WI38 (cell line): ENCODE results near the gene ALDH8A1.

Source experiments
- H3K4me3 ChIP-seq: 2 replicates; pipeline ENCODE4 v1.5.1; 2011; ENCODE audit warnings: low read depth, mild to moderate bottlenecking, control low read depth, low read length
- TF ChIP-seq, protein P1 (sequence below): IDR thresholded peaks from 2 replicates; pipeline ENCODE4 v1.5.1; 2012; ENCODE audit warnings: low read depth, mild to moderate bottlenecking, control low read depth, low read length

Gene ALDH8A1

DNA sequence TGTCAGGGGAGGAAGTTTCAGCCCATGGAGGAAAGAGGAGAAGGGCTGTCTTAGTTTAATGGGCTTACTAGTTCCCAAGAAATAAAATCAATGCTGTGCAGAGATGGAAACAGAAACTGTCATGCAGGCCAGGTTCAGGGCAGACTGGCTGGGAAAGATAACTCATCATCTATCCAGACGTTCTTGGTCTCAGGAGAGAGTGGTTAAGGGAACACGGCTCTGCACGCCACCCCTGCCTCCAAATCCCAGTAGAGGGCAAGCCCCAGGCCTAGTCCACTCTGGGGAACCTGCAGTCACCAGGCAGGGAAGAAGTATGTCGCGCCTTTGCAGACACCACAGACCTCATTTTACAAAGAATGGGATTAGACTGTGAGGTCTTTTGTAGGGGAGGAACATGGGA, 12.5 kb downstream of the ALDH8A1 start:
- peak overlapping the region; percentile 15 for H3K4me3 ChIP-seq
- TF ChIP-seq, protein P1, sequence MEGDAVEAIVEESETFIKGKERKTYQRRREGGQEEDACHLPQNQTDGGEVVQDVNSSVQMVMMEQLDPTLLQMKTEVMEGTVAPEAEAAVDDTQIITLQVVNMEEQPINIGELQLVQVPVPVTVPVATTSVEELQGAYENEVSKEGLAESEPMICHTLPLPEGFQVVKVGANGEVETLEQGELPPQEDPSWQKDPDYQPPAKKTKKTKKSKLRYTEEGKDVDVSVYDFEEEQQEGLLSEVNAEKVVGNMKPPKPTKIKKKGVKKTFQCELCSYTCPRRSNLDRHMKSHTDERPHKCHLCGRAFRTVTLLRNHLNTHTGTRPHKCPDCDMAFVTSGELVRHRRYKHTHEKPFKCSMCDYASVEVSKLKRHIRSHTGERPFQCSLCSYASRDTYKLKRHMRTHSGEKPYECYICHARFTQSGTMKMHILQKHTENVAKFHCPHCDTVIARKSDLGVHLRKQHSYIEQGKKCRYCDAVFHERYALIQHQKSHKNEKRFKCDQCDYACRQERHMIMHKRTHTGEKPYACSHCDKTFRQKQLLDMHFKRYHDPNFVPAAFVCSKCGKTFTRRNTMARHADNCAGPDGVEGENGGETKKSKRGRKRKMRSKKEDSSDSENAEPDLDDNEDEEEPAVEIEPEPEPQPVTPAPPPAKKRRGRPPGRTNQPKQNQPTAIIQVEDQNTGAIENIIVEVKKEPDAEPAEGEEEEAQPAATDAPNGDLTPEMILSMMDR = no peak

DNA sequence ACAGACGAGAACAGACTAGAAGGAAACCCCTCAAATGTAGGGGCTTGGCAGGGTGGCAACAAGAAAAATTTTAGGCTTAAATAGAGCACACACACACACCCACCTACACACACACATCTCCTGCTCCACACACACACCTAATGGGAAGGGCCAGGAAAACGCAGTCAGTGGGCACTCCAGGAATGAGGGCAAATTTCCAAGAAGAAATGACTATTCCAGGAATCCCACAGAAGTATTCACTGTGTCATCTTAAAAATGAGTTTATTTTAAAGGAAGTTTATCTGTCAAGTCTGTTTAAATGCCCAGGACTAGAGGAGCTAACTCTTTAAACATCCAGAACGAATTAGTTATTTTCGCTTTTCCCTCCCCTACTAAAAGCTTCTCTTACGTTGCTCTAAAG, 13.0 kb downstream of the ALDH8A1 start:
- TF ChIP-seq, protein P1 = no peak
- peak overlapping the region; percentile 15 for H3K4me3 ChIP-seq

DNA sequence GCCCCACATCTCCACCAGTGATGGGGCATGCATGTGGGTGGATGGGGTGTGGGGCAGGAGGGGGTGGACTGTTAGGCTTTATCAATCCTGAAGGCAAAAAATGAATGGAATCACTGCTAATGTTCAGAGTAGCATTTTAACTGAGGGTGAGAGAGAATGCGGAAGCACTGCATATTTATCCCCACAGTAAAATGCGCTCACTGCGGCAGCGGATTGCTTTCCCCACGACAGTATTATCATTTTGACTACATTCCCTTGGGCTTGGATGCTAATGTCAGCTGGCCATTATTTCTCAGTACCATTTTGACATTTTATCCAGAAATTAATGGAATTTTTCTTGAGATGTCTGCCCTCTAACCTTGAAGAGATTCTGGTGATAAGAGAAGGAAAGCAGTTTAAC, 13.4 kb downstream of the ALDH8A1 start:
- no peak overlapping the region for H3K4me3 ChIP-seq
- TF ChIP-seq, protein P1 = no peak

DNA sequence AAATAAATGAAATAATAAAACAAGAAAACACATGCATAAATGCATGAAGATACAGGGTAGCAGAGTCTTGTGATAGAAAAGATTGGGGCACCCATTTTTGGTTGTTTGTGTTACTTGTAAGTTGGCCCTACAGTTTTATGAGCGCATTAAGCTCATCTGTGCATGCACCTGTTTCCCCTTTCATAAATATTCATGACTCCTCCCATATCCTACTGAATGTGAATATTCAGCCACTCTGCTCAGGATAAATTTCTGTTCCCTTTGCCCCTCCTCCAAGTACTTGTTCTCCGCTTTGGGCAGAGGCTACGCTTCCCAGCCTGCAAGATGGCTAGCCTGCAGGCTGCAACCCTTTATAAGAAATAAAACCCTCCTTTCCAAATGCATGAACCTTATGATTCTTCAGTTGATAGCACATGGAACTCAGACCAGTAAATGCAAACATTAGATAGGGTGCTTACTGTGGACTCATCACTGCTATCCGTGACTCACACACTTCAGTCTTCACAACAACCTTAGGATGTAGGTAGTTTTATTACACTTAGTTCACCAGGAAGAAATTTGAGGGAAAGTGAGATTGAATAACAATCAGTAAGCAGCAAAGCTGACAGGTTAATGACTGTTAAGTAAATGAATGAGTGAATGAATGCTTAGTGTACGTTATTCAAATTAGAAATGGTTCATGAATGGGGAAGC, 15.0 kb downstream of the ALDH8A1 start:
- no peak overlapping the region for H3K4me3 ChIP-seq
- TF ChIP-seq, protein P1 = no peak

DNA sequence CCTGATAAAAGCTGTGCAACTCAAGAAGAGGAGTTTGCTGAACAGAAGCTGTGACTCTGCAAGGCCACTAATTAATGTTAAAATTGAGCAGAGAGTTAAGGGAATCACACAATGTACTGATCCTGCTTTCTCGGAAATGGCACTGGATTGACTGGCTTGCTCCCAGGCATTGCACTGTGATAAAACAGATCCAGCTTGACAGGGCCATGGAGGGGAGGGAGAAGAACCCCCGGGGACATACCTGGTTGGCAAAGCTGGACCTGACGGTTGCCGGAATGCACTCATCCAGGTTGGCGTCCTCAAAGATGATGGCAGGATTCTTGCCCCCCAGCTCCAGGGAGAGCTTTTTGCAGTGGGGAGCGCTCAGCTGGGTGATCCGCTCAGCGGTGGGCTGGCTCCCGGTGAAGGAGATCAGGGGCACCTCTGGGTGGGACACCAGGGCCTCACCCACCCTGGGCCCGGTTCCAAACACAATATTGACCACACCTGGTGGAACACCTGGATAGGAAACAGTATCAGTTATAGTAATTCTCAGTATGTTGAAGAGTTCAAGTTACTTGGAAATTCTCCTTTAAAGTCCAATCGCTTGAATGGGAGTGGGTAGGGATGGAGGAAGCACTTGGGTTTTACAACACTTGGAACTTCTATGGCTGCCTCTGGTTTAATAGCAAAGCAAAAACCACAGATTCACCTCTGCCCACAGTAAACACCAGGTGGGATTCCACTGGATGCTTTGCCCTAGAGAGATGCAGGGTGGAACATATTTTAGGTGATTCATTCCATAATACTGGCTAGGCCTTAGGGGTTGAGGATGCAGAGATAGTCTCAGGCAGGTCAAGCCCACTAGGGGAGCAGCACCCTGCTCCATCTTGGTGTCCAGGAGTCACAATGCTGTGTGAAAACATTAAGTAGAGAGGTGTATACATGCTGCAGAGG, 17.1 kb downstream of the ALDH8A1 start:
- TF ChIP-seq, protein P1 = no peak
- H3K4me3 ChIP-seq = no peak overlapping the region

DNA sequence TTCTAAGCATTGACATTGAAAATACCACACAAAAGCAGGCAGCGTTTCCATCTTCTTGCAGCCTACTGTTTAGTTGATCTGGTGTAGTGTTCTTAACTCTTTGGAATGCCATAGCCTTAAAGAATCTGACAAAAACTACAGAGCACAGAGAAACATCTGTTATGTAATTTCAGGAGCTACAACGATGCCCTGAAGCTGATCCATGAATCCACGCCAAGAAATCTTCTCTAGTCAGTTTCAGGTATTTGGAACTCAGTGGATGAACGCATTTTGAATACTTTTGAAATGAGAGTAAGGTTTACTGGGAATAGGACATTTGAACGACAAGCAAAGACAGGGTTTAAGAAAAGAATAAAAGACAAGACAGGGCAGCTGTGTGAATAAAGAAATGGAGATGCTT, 17.8 kb downstream of the ALDH8A1 start:
- TF ChIP-seq, protein P1 = no peak
- no peak overlapping the region for H3K4me3 ChIP-seq

DNA sequence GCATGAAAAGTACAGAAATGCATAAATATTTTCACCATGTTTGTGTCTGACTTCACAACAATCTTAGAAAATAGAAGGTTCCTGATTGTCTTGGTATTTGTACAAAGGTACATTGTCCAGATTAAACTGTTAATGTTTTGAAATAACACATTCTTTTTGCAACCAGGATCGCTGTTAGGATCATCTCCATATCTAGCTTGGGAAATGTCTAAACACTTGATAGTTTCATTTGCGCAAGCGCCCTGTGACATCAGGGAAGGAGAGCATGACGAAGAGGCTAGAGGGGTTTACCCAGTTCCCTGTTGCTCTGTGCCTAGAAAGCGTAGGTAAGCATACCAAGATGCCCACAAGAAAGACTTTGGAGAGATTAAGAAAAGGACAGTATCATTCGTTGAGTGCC, 19.4 kb downstream of the ALDH8A1 start:
- TF ChIP-seq, protein P1 = no peak
- no peak overlapping the region for H3K4me3 ChIP-seq
